ENCODE measurements around the gene NFATC2IP.
A peak's percentile ranks its signal among the peaks of the same experiment; 100 is the strongest.
"Not testable (repeated sequence)": the region's sequence is repeated elsewhere in the genome, so short reads cannot be mapped to it uniquely, and the experiment has no call there.

NFATC2IP gene

DNA sequence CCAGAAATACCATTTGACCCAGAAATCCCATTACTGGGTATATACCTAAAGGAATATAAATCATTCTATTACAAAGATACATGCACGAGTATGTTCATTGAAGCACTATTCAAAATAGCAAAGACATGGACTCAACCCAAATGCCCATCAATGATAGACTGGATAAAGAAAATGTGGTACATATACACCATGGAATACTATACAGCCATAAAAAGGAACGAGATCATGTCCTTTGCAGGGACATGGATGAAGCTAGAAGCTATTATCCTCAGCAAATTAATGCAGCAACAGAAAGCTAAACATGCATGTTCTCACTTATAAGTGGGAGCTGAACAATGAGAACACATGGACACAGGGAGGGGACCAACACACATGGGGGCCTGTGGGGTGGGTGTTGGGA is 24.5 kb upstream of the NFATC2IP start:
- DNase-seq = not testable (repeated sequence)

DNA sequence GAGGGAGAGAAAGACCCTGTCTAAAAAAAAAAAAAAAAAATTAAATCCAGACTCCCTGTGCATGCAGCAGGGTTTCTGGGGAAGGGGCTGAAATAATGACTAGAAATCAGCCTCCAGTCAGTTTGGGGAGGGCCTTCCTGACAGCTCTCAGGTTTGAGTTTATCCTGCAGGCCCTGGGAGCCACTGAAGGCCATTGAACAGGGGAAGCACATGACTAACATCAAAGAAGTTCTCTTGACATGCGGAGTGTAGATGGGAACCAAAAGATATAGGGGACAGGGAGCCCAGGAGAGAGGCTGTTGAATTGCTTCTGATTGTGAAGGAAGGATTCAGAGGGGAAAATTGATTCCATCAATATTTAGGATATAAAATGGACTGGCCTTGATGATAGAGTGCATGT is 22.9 kb upstream of the NFATC2IP start:
- no peak for DNase-seq

DNA sequence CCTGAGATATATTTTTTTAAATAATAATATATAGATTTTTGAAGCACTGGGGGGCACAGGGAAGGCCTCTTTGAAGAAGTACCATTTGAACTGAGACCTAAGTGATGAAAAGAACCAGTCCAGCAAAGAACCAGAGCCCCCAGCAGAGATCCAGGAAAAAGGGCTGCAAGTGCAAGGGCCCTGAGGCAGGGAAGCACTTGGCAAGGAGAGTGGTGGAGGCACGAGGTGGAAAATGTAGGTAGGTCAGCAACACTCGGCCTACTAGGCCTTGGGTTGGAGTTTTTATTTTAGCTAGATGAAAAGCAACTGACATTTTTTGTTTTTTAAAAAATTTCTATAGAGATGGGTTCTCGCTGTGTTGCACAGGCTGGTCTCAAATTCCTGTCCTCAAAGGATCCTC is 20.5 kb upstream of the NFATC2IP start:
- DNase-seq = no peak

DNA sequence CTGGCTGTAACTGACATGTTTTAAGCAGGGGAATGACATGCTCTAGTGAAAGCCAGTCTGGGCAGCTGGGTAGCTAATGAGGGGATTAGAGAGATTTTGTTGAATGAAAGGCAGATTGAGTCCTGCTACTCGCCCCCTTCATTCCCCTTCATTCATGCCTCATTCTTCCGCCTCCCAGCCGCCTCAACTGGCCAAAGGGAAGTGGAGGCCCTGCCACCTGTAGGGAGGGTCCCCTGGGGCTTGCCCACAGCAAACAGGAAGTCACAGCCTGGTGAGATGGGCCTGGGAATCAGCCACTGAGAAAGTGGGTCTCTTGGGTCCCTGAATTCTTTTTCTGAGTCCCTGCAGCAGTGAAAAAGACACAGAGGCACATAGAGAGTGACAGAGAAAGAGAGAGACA is 20.1 kb upstream of the NFATC2IP start:
- no peak for DNase-seq

DNA sequence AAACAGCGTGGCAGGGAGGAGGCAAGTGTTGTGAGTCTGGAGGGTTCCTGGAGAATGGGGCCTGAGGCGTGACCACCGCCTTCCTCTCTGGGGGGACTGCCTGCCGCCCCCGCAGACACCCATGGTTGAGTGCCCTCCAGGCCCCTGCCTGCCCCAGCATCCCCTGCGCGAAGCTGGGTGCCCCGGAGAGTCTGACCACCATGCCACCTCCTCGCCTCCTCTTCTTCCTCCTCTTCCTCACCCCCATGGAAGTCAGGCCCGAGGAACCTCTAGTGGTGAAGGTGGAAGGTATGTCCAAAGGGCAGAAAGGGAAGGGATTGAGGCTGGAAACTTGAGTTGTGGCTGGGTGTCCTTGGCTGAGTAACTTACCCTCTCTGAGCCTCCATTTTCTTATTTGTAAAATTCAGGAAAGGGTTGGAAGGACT is 18.9 kb upstream of the NFATC2IP start, which contains the start of gene CD19:
Gene CD19 (plus strand): TSS at position 171 of the 425 bp plus-strand sequence. CDS start 30 bp downstream, at position 201.
- DNase-seq = no peak

DNA sequence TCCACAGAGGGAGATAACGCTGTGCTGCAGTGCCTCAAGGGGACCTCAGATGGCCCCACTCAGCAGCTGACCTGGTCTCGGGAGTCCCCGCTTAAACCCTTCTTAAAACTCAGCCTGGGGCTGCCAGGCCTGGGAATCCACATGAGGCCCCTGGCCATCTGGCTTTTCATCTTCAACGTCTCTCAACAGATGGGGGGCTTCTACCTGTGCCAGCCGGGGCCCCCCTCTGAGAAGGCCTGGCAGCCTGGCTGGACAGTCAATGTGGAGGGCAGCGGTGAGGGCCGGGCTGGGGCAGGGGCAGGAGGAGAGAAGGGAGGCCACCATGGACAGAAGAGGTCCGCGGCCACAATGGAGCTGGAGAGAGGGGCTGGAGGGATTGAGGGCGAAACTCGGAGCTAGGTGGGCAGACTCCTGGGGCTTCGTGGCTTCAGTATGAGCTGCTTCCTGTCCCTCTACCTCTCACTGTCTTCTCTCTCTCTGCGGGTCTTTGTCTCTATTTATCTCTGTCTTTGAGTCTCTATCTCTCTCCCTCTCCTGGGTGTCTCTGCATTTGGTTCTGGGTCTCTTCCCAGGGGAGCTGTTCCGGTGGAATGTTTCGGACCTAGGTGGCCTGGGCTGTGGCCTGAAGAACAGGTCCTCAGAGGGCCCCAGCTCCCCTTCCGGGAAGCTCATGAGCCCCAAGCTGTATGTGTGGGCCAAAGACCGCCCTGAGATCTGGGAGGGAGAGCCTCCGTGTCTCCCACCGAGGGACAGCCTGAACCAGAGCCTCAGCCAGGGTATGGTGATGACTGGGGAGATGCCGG is 18.2 kb upstream of the NFATC2IP start:
- no peak for DNase-seq

DNA sequence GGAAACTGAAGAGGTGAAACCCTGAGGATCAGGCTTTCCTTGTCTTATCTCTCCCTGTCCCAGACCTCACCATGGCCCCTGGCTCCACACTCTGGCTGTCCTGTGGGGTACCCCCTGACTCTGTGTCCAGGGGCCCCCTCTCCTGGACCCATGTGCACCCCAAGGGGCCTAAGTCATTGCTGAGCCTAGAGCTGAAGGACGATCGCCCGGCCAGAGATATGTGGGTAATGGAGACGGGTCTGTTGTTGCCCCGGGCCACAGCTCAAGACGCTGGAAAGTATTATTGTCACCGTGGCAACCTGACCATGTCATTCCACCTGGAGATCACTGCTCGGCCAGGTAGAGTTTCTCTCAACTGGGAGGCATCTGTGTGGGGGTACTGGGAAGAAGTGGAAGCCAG is 17.6 kb upstream of the NFATC2IP start:
- DNase-seq = no peak

DNA sequence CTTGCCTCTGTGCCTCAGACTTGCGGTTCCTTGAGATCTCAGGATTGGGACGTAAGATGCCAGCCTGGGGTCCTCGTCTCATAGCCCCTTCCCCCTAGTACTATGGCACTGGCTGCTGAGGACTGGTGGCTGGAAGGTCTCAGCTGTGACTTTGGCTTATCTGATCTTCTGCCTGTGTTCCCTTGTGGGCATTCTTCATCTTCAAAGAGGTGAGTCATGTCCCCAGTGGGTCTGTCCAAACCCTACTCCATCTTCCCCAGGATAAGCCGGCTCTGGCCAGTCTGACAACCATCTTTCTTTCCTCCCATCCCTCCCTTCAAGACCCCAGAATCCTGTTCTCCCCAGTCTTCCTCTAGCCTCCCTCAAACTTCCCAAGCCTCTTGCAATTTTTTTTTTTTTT is 15.4 kb upstream of the NFATC2IP start:
- DNase-seq = no peak

DNA sequence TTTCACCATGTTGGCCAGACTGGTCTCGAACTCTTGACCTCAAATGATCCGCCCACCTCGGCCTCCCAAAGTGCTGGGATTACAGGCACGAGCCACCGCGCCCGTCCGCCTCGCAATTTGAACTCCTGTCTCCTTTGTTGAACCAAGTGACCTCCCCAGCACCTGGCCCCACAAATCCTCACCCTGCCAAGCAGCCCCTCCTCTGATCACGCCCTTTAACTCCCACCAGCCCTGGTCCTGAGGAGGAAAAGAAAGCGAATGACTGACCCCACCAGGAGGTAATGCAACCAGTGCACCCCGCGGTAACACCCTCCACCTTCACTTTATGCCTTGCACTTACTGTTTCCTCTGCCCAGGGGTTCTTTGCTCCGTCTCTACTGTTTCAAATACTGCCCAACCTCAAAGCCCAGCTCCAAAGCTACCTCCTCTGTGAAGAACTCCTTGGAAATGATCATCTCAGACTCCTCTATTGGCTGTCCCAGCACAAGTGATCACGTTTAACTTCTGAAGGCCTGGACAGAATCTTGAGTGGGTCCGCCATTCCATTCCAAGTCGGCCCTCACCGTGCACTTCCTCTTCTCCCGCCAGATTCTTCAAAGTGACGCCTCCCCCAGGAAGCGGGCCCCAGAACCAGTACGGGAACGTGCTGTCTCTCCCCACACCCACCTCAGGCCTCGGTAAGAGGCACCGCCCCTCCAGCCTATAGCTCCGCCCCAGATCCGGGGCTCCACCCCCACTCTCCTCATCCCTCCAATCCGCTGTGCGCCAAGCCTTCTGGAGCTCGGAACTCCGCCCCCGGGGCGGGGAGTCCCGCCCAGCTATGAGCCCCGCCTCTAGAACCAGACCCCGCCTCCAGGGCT is 14.6 kb upstream of the NFATC2IP start:
- peak; percentile 91 for DNase-seq

DNA sequence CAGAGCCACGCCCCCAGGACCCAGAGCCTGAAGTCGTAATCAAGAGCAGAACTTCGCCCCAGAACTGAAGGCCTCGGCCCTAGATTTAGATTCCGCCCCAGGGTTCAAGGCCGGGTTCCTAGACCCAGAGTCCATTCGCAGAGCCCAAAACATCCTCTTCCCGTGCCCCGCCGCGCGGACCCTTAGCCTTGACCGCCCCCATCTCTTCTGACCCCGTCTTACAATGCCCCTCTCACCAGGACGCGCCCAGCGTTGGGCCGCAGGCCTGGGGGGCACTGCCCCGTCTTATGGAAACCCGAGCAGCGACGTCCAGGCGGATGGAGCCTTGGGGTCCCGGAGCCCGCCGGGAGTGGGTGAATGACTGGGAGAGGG is 14.0 kb upstream of the NFATC2IP start:
- no peak for DNase-seq

DNA sequence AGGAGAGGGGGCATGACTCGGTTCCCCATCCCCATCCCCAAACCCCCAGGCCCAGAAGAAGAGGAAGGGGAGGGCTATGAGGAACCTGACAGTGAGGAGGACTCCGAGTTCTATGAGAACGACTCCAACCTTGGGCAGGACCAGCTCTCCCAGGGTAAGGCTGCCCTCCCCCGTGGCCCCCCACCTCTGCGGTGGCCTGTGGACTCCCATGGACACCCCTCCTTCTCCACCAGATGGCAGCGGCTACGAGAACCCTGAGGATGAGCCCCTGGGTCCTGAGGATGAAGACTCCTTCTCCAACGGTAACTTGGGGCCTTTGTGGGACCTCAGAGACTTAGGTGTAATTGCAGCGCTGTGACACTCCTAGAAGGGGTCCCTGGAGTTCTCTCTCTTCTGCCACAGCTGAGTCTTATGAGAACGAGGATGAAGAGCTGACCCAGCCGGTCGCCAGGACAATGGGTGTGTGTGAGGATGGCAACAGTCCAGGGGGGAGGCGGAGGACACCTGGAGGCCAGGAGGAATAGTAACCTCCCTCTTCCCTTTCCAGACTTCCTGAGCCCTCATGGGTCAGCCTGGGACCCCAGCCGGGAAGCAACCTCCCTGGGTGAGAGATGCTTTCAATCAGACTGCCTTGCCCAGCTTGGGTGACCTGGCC is 13.4 kb upstream of the NFATC2IP start:
- no peak for DNase-seq

DNA sequence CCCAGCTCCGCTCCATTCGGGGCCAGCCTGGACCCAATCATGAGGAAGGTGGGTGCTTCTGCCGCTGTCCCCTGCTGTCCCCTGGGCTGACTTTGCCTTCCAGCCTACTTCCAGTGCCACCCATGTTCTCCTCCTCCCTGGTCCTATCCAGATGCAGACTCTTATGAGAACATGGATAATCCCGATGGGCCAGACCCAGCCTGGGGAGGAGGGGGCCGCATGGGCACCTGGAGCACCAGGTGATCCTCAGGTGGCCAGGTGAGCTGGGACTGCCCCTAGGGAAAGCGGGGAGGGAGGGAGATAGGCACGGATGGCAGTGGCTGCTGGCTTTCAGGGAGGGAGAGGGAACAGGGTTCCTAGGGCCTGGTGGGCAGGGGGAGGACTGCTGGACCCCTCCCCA is 12.0 kb upstream of the NFATC2IP start:
- DNase-seq = no peak

DNA sequence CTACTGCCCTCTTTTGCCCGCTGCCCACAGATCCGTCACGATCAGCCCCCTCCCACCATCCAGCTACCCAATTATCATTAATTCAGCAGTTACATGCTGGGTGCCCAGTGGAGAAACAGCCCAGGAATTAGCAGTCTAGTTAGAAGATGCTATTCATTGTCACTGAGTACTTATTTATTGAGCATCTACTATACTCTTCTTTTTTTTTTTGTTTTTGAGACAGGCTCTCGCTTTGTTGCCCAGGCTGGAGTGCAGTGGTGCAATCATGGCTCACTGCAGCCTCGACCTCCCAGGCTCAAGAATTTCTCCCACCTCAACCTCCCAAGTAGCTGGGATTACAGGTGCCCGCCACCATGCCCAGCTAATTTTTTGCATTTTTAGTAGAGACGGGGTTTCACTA is 10.9 kb upstream of the NFATC2IP start:
- DNase-seq = not testable (repeated sequence)

DNA sequence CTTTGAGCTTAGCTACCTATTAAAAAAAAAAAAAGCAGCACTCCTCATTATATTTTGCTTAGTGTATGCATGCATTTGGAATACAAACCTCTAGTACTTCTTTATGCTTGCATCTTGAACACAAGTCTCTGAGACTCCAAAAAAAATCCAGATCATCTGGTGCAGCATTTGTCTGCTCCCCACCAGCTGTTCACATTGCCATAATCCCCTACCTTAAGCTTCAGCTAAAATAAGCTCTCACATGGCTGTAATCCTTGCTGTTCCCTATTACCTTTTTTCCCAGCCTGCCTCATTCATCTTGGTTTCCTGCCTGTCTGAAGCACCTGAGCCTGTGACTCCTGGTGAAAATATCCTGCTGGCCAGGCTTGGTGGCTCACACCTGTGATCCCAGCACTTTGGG is 7.5 kb upstream of the NFATC2IP start:
- no peak for DNase-seq

DNA sequence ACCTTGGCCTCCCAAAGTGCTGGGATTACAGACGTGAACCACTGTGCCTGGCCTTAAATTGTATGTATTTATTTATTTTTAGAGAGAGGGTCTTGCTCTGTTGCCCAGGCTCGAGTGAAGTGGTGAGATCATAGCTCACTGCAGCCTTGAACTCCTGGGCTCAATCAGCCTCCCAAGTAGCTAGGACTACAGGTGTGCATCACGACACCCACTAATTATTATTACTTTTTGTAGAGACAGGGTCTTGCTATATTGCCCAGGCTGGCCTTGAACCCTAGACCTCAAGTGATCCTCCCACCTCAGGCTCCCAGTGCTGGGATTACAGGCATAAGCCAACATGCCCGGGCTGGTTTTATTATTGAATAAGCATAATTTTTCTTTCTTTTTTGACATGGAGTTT is 4.1 kb upstream of the NFATC2IP start:
- no peak for DNase-seq

DNA sequence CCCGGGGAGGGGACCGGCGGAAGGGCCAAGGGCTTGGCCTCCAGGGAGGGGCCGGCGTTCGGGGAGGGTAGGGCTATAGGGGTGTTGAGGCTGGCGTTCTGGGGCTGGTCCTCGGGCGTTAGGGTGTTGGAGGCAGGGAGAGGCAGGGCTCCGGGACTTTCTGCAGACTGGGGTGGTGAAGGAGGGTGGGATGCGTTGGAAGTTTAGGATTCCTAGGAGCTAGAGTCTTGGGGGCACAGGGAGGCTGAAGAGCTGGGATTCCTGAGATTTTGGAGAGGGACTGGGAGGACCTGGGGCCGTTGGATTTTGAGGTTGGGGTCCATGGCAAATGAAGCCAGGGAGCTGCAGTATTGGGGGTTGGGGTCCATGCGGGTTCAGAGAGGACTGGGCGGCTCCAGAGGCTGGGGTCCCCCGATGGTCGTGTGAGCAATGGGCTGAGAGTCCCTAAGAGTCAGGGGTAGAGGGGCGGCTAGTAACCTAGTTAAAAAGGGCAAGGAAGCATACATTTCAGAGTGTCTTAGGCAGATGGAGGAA is 740 bp downstream of the NFATC2IP start:
- peak; percentile 57 for DNase-seq

DNA sequence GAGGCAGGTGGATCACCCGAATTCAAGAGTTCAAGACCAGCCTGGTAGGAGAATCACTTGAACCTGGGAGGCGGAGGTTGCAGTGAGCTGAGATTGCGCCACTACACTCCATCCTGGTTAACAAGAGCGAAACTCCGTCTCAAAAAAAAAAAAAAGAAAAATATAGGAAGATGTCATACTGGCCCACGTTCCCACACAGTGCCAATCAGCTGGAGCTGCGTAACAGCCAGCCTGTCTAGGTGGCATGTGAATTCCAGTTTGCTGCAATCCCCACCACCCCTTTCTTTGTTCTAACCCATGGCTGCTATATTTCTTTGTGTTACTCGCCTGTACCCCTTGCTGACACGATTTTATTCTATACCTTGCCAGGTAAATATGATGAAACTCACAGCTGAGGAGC is 7.5 kb downstream of the NFATC2IP start:
- no peak for DNase-seq

DNA sequence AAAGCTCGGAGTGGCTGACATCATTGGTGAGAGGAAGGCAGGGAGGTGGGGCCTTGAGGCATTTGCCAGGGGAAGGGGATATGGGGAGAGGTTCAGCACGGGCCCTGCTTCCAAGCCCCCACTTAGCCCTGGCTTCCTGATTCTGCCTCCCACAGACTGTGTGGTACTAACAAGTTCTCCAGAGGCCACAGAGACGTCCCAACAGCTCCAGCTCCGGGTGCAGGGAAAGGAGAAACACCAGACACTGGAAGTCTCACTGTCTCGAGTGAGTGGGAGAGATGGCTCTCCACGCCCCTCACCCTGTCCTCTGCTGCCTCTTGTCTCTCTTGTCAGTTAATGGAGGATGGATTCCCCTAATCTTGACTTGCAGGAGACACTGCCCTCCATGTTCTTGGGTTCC is 8.1 kb downstream of the NFATC2IP start:
- DNase-seq = no peak

DNA sequence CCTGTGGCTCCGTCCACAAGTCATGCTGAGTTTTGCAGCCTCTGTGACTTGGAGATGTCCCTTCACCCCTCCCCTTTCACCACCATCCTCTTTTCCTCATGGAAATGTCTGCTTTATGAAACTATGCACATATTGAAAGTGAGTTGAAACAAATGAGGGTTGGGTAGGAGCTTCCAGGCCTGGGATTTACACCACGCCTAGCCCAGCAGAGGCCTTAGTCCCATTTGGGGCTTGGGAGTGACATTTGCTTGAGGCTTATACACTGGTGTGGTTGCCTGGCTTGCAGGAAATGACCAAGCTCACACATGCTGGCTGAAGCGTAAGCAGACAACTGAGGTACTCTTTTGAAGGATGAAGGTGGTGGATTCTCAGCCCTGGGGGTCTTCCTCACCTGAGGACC is 13.3 kb downstream of the NFATC2IP start:
- DNase-seq = no peak

DNA sequence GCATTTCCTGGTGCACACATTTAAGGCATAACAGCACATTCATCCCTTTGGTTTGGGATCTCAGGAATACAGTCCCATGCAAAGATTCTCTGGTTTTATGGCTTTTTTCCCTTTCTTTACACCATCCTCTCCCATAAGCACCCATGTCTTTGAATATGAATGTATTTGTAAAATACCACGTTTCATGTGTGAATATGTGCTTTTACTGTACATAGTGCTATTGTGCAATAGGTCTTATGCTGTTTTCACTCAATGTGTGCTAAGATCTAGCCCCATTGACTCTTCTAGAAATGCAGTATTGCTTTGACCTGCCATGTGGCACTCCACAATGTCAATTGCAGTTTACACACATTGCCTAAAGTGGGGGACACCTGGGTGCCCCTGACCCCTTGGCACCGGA is 13.8 kb downstream of the NFATC2IP start:
- DNase-seq = no peak

DNA sequence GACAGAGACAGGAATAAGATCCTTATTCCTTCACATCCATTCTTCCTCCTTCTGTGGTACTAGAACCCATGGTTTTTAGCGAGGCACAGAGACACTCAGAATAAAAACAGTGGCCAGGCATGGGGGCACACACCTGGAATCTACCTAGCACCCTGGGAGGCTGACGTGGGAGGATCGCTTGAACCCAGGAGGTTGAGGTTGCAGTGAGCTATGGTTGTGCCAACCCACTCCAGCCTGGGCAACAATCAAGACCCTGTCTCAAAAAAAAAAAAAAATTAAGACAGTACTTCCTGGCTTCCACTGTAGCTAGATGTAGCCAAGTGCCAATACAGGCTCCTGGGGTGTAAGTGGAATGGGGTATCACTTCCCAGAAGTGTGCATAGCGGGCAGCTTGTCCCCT is 16.4 kb downstream of the NFATC2IP start:
- no peak for DNase-seq

DNA sequence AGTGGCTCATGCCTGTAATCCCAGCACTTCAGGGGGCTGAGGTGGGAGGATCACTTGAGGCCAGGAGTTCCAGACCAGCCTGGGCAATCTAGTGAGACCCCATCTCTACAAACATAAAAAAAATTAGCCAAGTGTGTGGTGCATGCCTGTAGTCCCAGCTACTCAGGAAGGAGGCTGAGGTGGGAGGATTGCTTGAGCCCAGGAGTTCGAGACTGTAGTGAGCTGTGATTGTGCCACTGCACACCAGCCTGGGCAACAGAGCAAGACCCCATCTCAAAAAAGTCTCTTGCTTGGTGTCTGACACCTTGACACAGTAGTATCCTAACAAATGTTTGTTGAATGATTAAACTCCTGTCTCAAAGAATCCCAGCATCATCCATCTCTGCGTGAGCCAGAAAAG is 19.0 kb downstream of the NFATC2IP start:
- not testable (repeated sequence) for DNase-seq

DNA sequence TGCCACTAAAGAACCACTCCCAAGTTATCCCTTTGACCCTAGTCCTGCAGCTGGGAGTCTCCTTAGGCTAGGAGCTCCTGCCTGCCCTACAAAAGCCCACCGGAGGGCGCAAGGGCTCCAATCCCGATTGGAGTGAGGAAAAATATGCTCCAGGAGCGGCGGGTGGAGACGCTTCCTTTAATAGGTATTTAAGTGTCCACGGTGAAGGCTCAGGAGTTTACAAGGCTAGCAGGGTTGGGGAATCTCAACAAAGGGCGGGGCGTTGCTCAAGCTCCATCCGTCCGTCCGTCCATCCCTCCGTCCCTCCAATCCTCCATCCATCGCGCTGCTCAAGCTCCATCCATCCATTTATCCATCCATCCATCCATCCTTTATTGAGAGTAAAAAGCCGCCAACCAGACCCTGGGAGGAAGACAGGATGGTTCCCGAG is 23.3 kb downstream of the NFATC2IP start:
- peak; percentile 54 for DNase-seq

All from hematopoietic multipotent progenitor cell treated with erythropoietin and hydrocortisone succinate and interleukin-3 and kit ligand, for 8 days (in vitro differentiated cells).